ENCODE results near the gene GCK. TPM values are rescaled to one million over a fixed set of nuclear protein-coding genes. Genes with fewer than 3 reads are reported as not detected.

Gene GCK
- total and polyA plus RNA-seq, 2 of the 13 experiments (the other 11 are each of a cell fraction or from before 2014, with no cell fraction given): not detected

- TF ChIP-seq SIX4 (CRISPR knock-in tag; IDR thresholded peaks at IDR 0.05) (no peak), E2F1 (CRISPR knock-in tag; IDR thresholded peaks at IDR 0.05) (no peak), ETS1 (CRISPR knock-in tag; IDR thresholded peaks at IDR 0.05) (no peak), RBM39 (IDR thresholded peaks at IDR 0.05; ENCODE audit: low read depth, low read length, poor library complexity, severe bottlenecking) (no peak), IRF1 (CRISPR knock-in tag; IDR thresholded peaks at IDR 0.05; ENCODE audit: low read depth) (no peak), ZBTB42 (CRISPR knock-in tag; IDR thresholded peaks at IDR 0.05) (0 out of 2 replicates have a peak, but pooled peaks have one; percentile 38), PRDM15 (CRISPR knock-in tag; IDR thresholded peaks at IDR 0.05) (no peak), PRDM4 (CRISPR knock-in tag; IDR thresholded peaks at IDR 0.05; ENCODE audit: borderline replicate concordance) (no peak)
These were observed 29.4 kb upstream of the GCK start (continued) for GRCh38 chr7:44218418-44219201.

Measured in HepG2 (cell line).